Stimulated activated memory B cell treated with anti-CD40 and anti-IgM and Interleukin-4, amounts not matched to agents 10 μg/mL and 1 μg/mL and 100 μg/mL, for 72 hours (primary cell): ENCODE results near the gene HSF2BP.
"Not testable (repeated sequence)": the region's sequence is repeated elsewhere in the genome, so short reads cannot be mapped to it uniquely, and the experiment has no call there.

Experiments
- ATAC-seq: fragments of 150-1000 bp; cut with Tn5 transposase; 2 replicates; pipeline ENCODE4 v1.10.0; 2021
- H3K27ac Mint-ChIP-seq: one replicate; pipeline ENCODE4 v1.8.0; 2022; ENCODE audit warnings: mild to moderate bottlenecking, mixed read lengths
- H3K27me3 Mint-ChIP-seq: one replicate; pipeline ENCODE4 v1.8.0; 2022; ENCODE audit warnings: mixed read lengths
- H3K36me3 Mint-ChIP-seq: one replicate; pipeline ENCODE4 v1.8.0; 2022; ENCODE audit warnings: mixed read lengths
- H3K4me1 Mint-ChIP-seq: one replicate; pipeline ENCODE4 v1.8.0; 2022; ENCODE audit warnings: mixed read lengths
- H3K4me3 Mint-ChIP-seq: one replicate; pipeline ENCODE4 v1.8.0; 2022; ENCODE audit warnings: mild to moderate bottlenecking, moderate library complexity, mixed read lengths
- H3K9me3 Mint-ChIP-seq: one replicate; pipeline ENCODE4 v1.8.0; 2022; ENCODE audit warnings: mixed read lengths

Gene HSF2BP

DNA sequence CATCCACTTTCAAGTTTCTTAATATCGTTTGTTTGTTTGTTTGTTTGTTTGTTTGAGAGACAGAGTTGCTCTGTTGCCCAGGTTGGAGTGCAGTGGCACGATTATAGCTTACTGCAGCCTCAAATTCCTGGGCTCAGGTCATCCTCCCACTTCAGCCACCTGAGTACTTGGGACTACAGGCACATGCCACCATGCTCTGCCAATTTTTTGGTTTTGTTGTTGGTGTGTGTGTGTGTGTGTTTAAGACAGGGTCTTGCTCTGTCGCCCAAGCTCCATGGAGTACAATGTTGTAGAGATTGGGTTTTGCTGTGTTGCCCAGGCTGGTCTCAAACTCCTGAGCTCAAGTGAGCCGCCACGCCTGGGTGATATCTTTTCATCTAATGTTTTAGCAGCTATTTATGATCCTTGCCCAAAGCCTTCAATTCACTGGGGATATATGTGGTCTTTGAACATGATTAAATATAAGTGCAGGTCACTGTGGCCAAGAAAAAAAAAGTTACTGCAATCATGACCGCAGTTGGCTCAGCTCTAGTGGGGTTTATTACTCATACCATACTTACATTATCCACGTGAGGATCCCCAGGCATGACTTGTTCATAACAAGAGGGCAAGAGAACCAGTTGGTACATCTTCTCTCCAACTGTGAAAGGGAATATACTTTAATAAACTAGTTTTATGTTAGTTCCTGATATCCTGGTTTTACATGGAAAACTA, 8.1 kb upstream of the HSF2BP start:
- Mint-ChIP-seq H3K4me1 (peaks cover 17% of the 10 kb centered on the region), H3K27me3 (no peaks in the 10 kb centered on the region), H3K4me3 (no peak overlapping the region), H3K27ac (peak overlapping the region; percentile 72), H3K9me3 (peaks cover 3% of the 10 kb centered on the region), H3K36me3 (peaks cover 36% of the 10 kb centered on the region)
- peak; percentile 66 for ATAC-seq

DNA sequence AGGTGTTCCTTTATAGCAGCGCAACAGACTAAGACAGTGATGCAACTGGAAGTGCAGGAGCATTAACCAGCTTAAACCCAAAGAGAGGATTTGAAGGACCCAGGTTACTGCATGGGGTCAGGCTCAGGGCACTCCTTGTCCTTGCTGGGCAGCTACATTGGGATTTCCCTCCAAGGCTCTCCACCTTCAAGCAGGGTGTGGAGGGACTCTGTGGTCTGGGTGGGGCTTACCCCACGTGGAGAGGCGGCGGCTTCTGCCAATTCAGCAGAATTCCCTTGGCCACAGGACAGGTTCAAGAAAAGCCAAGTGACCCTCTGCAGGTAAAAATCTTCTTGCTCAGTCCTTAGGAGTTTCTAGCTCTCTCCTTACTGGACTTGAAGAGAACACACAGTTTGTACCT, 6.6 kb upstream of the HSF2BP start:
- Mint-ChIP-seq H3K4me1 (peaks cover 29% of the 10 kb centered on the region), H3K9me3 (peaks cover 3% of the 10 kb centered on the region), H3K27ac (no peak overlapping the region), H3K27me3 (no peaks in the 10 kb centered on the region), H3K36me3 (peaks cover 45% of the 10 kb centered on the region), H3K4me3 (no peak overlapping the region)
- ATAC-seq: no peak

GRCh38 chr21:43664358-43664757, 5.1 kb upstream of the HSF2BP start:
- Mint-ChIP-seq H3K9me3 (peaks cover 3% of the 10 kb centered on the region), H3K4me1 (peaks cover 41% of the 10 kb centered on the region), H3K4me3 (no peak overlapping the region), H3K27me3 (no peaks in the 10 kb centered on the region), H3K36me3 (peaks cover 36% of the 10 kb centered on the region), H3K27ac (no peak overlapping the region)
- no peak for ATAC-seq

GRCh38 chr21:43663033-43663432, 3.7 kb upstream of the HSF2BP start:
- Mint-ChIP-seq H3K4me1 (peaks cover 41% of the 10 kb centered on the region), H3K27me3 (no peaks in the 10 kb centered on the region), H3K36me3 (peaks cover 36% of the 10 kb centered on the region), H3K9me3 (peaks cover 3% of the 10 kb centered on the region), H3K4me3 (no peak overlapping the region), H3K27ac (no peak overlapping the region)
- ATAC-seq: no peak

GRCh38 chr21:43662286-43662685, 3.0 kb upstream of the HSF2BP start:
- no peak for ATAC-seq
- H3K27ac Mint-ChIP-seq: no peak overlapping the region
- no peak overlapping the region for H3K4me3 Mint-ChIP-seq
- H3K36me3 Mint-ChIP-seq: peaks cover 31% of the 10 kb centered on the region
- peaks cover 35% of the 10 kb centered on the region for H3K4me1 Mint-ChIP-seq
- H3K27me3 Mint-ChIP-seq: no peaks in the 10 kb centered on the region
- peaks cover 3% of the 10 kb centered on the region for H3K9me3 Mint-ChIP-seq

GRCh38 chr21:43658769-43659135, 536 bp downstream of the HSF2BP start:
- H3K27ac Mint-ChIP-seq: peak overlapping the region; percentile 90
- ATAC-seq: no peak
- no peaks in the 10 kb centered on the region for H3K9me3 Mint-ChIP-seq
- no peaks in the 10 kb centered on the region for H3K27me3 Mint-ChIP-seq
- peak overlapping the region; percentile 89 for H3K4me3 Mint-ChIP-seq
- peaks cover 24% of the 10 kb centered on the region for H3K4me1 Mint-ChIP-seq
- peaks cover 9% of the 10 kb centered on the region for H3K36me3 Mint-ChIP-seq

DNA sequence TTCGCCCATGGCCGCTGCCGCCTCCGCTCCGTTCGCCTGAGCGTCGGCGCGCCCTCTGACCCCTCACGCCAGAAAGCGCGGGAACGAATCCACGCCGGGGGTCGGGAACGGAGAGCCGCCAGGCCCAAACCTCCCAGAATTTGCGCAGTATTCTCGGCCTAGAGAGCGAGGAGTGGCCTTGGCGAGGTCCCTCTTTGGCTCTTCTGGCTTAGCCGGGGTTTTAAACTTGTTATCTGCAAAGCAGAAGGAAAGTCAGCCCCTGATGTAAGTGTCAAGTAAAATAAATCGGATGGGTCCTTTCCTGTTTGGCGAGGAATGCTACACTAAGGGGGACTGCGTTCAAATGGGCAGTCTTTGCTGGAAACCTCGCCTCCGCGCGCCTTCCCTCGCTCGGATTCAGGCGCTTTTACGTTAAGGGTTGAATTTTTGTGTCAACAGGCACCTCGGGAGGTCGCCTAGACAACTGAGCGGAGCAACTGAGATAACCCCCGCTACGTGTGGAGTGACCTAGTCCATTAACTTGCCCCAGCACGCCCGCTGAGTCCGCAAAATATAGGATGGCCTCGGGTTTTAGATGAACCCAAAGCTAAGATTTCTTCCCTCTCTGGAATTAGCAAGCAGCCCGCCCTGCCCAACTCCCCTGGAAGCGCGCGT, 1.1 kb downstream of the HSF2BP start:
- peaks cover 9% of the 10 kb centered on the region for H3K36me3 Mint-ChIP-seq
- H3K27ac Mint-ChIP-seq: no peak overlapping the region
- peaks cover 24% of the 10 kb centered on the region for H3K4me1 Mint-ChIP-seq
- H3K9me3 Mint-ChIP-seq: no peaks in the 10 kb centered on the region
- H3K4me3 Mint-ChIP-seq: no peak overlapping the region
- no peaks in the 10 kb centered on the region for H3K27me3 Mint-ChIP-seq
- ATAC-seq: no peak

DNA sequence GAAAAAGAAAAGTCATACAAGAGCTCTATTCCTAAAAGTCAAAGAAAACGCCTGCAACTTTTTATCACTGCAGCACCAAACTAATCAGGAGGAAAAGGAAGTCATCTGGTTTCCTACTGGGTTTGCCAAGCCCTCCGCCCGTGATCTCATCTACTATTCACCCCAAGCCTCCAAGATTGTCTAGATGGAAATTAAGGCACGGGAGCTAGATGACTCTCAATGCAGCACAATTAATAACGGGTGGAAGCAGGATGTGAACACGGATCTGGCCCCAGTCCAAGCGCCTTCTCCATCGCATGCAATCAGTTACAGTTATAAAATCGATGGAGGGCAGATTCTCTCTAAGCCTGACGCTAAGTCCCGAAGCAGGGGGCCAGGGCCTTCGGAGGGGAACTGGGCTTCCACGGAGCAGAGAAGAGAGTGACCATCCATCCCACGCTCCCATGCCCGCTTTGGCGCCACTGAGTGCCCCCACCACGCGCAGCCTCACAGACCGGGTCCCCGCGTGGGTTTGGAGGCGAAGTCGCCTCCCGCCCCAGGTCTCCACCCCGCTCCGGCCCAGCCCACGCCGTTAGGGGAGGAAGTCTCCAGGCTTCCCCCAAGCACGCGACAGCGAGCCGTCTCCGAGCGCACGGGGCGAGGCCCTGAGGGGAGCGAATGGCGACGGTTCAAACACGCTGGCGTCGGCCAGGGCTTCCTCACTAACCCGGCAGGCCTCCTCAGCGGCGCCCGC, 1.8 kb downstream of the HSF2BP start:
- Mint-ChIP-seq H3K27ac (no peak overlapping the region), H3K9me3 (no peaks in the 10 kb centered on the region), H3K36me3 (peaks cover 9% of the 10 kb centered on the region), H3K27me3 (no peaks in the 10 kb centered on the region), H3K4me1 (peaks cover 24% of the 10 kb centered on the region), H3K4me3 (no peak overlapping the region)
- ATAC-seq: no peak

- Mint-ChIP-seq H3K4me1 (peaks cover 3% of the 10 kb centered on the region), H3K36me3 (no peaks in the 10 kb centered on the region), H3K9me3 (no peaks in the 10 kb centered on the region), H3K27me3 (no peaks in the 10 kb centered on the region), H3K27ac (no peak overlapping the region), H3K4me3 (no peak overlapping the region)
- no peak for ATAC-seq
Measured at GRCh38 chr21:43654806-43655489, 4.3 kb downstream of the HSF2BP start.

DNA sequence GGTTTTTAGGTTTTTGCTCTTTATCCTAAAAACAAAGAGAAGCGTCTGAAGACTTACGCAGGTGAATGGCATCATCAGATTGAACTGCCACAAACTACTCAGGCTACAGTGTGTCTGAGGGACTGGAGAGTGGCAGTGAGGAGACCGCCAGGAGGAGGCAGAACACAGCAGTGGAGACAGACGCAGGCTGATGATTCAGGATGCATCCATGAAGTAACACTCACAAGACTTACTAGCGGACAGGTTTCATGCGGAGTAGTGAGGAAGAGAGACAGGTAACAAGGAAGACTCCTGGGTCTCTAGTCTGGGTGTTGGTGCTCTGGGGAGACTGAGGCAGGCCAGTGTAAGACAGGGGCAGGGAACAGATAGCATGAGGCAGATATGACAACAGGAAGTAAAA, 5.7 kb downstream of the HSF2BP start:
- Mint-ChIP-seq H3K4me3 (no peak overlapping the region), H3K27ac (no peak overlapping the region), H3K27me3 (peaks cover 2% of the 10 kb centered on the region), H3K36me3 (no peaks in the 10 kb centered on the region), H3K4me1 (no peaks in the 10 kb centered on the region), H3K9me3 (no peaks in the 10 kb centered on the region)
- no peak for ATAC-seq

- Mint-ChIP-seq H3K36me3 (no peaks in the 10 kb centered on the region), H3K4me1 (no peaks in the 10 kb centered on the region), H3K4me3 (no peak overlapping the region), H3K9me3 (no peaks in the 10 kb centered on the region), H3K27ac (no peak overlapping the region), H3K27me3 (peaks cover 12% of the 10 kb centered on the region)
- no peak for ATAC-seq
Measured at GRCh38 chr21:43652616-43653015, 6.7 kb downstream of the HSF2BP start.

GRCh38 chr21:43651926-43652325, 7.4 kb downstream of the HSF2BP start:
- H3K27me3 Mint-ChIP-seq: peaks cover 13% of the 10 kb centered on the region
- not testable (repeated sequence) for ATAC-seq, H3K4me3 Mint-ChIP-seq, H3K36me3 Mint-ChIP-seq, H3K9me3 Mint-ChIP-seq, H3K27ac Mint-ChIP-seq, H3K4me1 Mint-ChIP-seq

DNA sequence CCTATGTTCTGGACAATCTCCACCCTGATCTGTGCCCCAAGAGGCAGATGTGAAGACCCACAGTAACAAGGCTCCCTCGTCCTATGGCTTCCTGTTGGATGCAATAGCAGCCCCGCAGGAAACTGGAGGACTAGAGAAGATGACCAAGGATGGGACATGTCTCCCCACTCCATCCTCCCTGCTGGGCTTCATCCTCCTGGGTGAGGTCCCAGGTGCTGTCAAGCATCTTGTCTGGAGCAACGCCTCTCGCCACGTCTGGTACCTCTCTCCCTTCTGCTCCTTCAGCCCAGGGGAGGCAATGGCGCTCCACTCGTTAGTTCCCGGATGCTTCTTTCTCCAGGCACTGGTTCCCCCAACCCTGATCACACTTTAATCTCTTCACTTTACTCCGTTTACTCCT, 11.1 kb downstream of the HSF2BP start:
- no peak for ATAC-seq
- Mint-ChIP-seq H3K27me3 (peaks cover 13% of the 10 kb centered on the region), H3K36me3 (no peaks in the 10 kb centered on the region), H3K9me3 (no peaks in the 10 kb centered on the region), H3K4me1 (peaks cover 18% of the 10 kb centered on the region), H3K27ac (no peak overlapping the region), H3K4me3 (no peak overlapping the region)

DNA sequence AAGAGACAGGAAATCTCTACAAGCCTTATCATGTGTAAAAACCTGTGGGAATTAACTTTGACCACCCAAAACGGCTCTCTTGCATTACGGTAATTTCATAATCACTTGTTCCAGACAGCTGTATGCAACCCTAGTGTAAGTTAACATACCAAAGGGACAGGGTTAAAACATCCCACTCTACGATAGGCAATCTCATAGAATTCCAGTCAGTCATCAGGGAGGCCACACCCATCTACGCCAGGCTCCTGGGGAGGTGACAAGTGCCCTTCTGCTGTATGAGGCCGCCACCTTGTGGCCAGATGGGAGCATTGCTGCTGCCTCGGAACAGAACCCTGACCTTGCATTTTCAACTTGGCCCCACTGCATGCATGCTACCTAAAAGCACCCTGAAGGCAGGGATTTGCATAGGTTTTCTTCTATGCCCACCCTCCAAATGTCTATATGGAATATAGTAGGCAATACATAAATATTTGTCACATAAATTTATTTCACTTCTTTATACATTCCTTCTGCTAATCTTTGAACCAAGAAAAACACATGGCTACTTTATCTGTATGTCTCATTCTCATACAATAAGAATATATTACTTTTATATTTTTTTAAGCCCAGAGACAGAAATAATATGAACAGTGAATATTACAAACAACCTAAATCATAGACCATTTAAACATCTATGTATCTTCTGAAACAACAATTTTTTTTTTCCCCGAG, 12.6 kb downstream of the HSF2BP start:
- peaks cover 18% of the 10 kb centered on the region for H3K4me1 Mint-ChIP-seq
- H3K9me3 Mint-ChIP-seq: no peaks in the 10 kb centered on the region
- peak; percentile 93 for ATAC-seq
- H3K27me3 Mint-ChIP-seq: peaks cover 13% of the 10 kb centered on the region
- H3K36me3 Mint-ChIP-seq: no peaks in the 10 kb centered on the region
- no peak overlapping the region for H3K27ac Mint-ChIP-seq
- no peak overlapping the region for H3K4me3 Mint-ChIP-seq

- peaks cover 13% of the 10 kb centered on the region for H3K27me3 Mint-ChIP-seq
- peaks cover 18% of the 10 kb centered on the region for H3K4me1 Mint-ChIP-seq
- no peak for ATAC-seq
- H3K4me3 Mint-ChIP-seq: no peak overlapping the region
- no peak overlapping the region for H3K27ac Mint-ChIP-seq
- H3K9me3 Mint-ChIP-seq: no peaks in the 10 kb centered on the region
- H3K36me3 Mint-ChIP-seq: no peaks in the 10 kb centered on the region
Measured at GRCh38 chr21:43645976-43646375, 13.3 kb downstream of the HSF2BP start.
